Hematopoietic multipotent progenitor cell treated with erythropoietin and hydrocortisone succinate and interleukin-3 and kit ligand, for 15 days (in vitro differentiated cells): ENCODE data around the gene CIPC.

Experiments
- DNase-seq: peaks from one replicate; pipeline ENCODE4 v3.0.0-alpha.2; 2015; ENCODE audit warnings: low spot score

Gene CIPC

GRCh38 chr14:77103951-77104350 lies 5.9 kb downstream of the CIPC start:
- no peak for DNase-seq

- DNase-seq = no peak
Measured at GRCh38 chr14:77104393-77104792, 6.3 kb downstream of the CIPC start.

GRCh38 chr14:77105145-77105939 lies 7.3 kb downstream of the CIPC start:
- no peak for DNase-seq

GRCh38 chr14:77106666-77107065 lies 8.6 kb downstream of the CIPC start:
- no peak for DNase-seq

- no peak for DNase-seq
Measured at GRCh38 chr14:77107228-77107627, 9.2 kb downstream of the CIPC start.

GRCh38 chr14:77108753-77109152 lies 10.7 kb downstream of the CIPC start:
- DNase-seq = no peak

- no peak for DNase-seq
Measured at GRCh38 chr14:77109656-77110055, 11.6 kb downstream of the CIPC start.

- no peak for DNase-seq
Measured at GRCh38 chr14:77110286-77110685, 12.2 kb downstream of the CIPC start.

- DNase-seq = no peak
Measured at GRCh38 chr14:77111021-77111420, 13.0 kb downstream of the CIPC start.

- no peak for DNase-seq
Measured at GRCh38 chr14:77113644-77114043, 15.6 kb downstream of the CIPC start.

GRCh38 chr14:77114609-77115008 lies 16.6 kb downstream of the CIPC start:
- no peak for DNase-seq

GRCh38 chr14:77116172-77116817 lies 18.2 kb downstream of the CIPC start:
- no peak for DNase-seq

GRCh38 chr14:77119851-77120250 lies 21.8 kb downstream of the CIPC start:
- no peak for DNase-seq

GRCh38 chr14:77120771-77121743 lies 23.0 kb downstream of the CIPC start:
- DNase-seq = no peak

GRCh38 chr14:77122526-77123125 lies 24.6 kb downstream of the CIPC start:
- no peak for DNase-seq

- DNase-seq = no peak
Measured at GRCh38 chr14:77123381-77124325, 25.6 kb downstream of the CIPC start.

- DNase-seq = peak; percentile 47
Measured at GRCh38 chr14:77124345-77125280, 26.6 kb downstream of the CIPC start.

GRCh38 chr14:77125281-77125801 lies 27.3 kb downstream of the CIPC start:
- no peak for DNase-seq

- no peak for DNase-seq
Measured at GRCh38 chr14:77125823-77126325, 27.8 kb downstream of the CIPC start.
